HG02610 (cell line): ENCODE results near the gene INTS7.
"Not testable (repeated sequence)": the region's sequence is repeated elsewhere in the genome, so short reads cannot be mapped to it uniquely, and the experiment has no call there.

Experiments
- ATAC-seq: cut with Tn5 transposase; IDR thresholded peaks from one replicate; pipeline ENCODE4 v1.9.1; 2021; ENCODE audit warnings: mild to moderate bottlenecking, moderate library complexity; ENCODE audit not compliant: unreplicated experiment

INTS7 gene

DNA sequence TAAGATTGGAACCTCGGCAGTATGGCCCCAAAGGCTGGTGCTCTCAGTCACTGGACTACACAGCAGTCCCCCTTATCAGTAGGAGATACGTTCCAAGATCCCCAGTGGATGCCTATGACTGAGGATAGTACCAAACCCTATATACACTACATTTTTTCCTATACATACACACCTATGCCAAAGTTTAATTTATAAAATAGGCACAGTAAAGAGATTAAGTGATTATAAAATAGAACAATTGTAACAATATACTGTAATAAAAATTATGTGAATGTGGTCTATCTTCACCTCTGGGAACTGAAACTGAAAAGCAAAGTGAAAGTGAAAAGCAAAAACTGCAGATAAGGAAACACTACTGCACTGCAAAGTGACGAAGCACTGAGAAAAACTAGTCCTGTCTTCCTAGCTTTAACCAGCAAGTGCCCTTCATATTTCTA lies 96.8 kb downstream of the INTS7 start:
- no peak for ATAC-seq

DNA sequence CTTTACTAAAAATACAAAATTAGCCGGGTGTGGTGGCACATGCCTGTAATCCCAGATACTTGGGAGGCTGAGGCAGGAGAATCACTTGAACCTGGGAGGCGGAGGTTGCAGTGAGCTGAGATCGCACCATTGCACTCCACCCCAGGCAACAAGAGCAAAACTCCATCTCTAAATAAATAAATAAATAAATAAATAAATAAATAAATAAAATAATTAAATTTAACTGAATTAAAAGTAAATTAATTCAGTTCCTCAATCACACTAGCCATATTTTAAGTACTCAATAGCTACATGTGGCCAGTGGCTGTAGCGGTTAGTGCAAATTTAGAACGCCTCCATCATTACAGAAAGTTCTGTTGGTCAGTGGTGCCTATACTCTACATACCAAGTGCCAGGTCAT lies 97.9 kb downstream of the INTS7 start:
- ATAC-seq, result not testable (repeated sequence)

DNA sequence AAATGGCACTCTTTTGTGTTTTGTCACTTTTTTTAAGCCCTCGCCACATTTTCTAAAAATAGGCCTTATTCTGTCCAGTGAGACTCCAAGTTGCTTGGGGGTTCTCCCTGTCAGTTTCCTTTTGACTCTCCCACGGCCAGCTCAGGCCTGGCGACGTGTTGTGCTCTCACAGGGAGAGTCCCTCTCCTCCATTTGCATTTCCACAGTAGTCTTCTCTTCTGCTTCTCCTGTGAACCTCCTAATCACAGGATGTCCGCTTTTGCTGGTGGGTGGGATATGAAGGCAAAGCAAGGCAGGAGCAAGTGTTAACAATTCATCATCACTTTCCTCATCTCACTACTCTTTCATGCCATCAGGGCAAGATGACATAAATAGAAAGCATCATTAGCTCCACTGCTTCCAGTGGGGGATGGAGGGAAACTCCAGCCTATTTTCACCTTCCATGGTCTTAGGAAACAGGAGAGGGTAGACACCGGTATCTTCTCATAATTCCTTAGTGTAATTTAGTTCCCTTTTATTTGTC lies 99.8 kb downstream of the INTS7 start:
- ATAC-seq, result peak; percentile 80

DNA sequence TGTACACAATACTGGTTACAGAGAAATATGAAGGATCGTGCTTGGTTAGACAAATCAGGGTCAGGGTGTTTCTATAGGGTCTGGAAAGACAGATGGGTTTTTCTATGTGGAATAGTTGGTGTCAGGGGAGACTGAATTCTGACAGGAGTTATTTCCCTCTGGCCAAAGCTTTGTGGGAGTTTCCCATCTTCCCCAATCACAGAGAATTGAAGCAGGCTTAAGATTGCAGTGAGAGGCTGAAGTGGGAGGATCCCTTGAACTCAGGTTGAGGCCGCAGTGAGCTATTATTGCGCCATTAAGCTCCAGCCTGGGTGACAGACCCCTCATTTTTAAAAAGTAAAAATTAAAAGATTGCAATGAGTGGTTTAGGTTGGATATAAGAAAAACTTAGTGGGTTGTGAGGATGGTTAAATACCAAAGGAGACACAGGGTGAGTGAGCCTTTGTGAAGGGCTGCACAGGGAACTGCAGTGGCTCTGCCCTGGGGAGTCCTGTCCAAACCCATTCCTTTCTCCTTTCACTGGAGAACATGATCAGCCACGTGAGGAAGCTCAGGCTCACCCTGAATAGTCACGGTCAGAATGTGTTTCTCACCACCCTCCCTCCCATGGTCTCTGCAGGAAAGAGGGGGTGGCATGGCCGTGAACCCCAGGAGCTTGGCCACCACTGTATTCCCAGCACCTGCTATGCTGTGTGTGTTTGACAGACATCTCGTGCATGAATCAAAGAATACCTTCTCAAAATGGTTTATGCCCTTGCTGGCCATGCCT lies 101.2 kb downstream of the INTS7 start:
- ATAC-seq, result no peak

DNA sequence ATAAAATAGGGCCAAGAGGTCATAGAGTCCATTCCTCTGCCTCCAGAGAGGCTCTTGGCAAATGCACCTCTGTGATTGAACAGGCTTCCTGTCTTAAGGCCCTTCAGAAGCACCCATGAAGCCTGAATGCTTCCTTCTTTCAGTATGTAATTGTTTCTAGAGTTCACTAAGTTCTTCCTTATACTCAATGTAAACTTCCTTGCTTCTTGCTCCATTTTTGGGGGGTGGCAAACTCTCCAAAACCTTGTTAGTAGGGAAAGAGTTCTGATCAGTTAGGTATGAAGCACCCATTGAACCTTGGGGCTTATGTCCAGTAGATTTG lies 102.5 kb downstream of the INTS7 start:
- ATAC-seq, result no peak

DNA sequence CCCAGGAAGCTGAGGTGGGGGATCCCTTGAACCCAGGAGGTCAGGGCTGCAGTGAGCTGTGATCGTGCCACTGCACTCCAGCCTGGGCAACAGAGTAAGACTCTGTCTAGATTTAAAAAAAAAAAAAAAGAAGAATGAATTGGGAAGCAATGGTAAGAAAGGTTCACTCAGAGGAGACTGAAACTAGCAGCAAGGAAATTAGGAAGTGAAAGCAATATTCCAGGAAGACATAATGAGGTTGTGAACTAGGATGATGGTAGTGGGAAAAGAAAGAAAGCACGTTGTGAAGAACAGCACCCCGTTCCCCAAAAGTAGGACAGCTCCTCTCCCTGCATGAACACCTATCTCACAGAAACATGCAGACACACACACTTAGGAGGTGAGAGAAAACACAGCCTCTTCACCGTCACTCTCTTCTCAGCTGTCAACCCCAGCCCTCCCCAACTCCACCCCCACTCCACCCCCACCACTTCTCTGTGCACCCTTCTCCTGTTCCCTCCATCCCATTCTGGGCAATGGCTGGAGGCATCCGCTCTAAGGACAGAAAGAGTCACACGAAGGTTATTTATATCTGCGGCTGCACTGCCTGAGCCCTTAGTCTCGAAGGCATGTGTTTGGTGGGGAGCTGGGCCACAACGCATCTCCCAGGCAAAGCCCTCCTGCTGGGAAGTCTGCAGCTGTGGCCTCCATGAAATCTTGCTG lies 103.0 kb downstream of the INTS7 start:
- ATAC-seq, result no peak

DNA sequence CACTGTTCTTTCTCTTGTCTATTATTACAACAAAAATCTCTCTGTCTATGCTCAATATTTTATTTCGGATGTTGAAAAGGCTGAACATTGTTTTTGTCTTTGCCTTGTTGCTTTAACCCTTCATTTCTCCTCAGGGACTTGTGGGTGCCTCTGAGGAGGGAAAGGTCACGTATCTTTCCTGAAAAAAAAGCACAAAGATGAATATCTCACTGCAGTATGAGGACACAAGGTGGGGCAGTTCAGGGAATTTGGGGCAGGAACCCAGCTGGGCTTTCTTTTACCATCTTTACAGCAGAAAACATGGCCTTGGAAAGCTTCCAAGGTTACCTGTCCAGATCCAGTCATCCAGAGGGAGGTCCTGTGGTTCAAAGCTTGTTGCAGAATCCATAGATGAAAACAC lies 105.7 kb downstream of the INTS7 start:
- no peak for ATAC-seq

DNA sequence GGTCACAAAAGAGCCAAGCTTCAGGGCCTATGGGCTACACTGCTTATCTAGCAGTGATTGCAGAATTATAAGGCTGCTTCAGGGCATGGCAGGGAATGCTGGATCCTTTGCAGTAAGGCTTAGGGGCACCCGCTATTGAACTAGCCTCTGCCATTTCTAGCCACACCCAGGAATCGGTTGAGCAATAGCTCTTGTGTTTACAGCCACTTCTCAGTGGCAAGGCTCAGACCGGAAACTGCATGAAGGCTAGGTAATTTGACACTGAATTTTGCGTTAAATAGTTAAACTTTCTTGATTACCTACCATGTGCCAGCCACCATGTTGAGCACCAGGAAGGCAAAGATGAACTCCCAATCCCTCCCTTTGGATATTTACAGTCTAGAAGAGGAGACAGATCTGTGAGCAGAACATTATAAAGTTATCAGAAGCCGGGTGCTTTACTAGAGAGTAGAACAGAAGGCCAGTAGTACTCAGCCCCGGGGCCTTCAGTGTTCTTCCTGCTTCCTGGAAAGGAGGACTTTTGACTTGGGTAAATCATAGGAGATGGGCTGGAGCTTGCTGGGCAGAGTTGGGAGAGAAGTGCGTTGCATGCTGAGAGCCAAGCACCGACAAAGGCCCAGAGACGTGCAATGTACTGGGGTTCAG lies 106.2 kb downstream of the INTS7 start:
- ATAC-seq, result no peak

DNA sequence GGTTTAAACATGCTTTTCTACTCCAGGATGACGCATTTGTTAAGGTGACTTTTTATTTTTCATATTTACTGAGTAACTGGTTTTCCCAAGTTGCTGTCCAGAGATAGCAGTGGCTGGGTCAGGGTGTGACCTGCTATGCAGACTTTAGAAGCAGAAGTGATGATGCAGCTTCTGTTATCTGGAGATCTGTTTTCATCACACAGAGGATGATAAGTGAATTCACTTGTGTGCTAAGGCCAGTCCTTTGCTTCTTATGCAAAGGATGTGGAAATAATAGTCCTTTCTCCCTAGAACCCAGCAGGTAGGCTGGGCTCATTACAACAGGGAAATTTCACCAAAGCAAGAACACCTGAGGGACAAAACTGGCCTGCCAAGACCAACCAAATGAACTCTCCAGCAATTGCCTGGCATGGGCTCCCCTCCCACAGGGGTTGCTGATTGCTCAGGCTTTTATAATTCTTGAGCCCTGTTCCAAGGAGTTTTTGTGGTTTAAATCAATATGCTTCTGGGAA lies 107.0 kb downstream of the INTS7 start:
- no peak for ATAC-seq

DNA sequence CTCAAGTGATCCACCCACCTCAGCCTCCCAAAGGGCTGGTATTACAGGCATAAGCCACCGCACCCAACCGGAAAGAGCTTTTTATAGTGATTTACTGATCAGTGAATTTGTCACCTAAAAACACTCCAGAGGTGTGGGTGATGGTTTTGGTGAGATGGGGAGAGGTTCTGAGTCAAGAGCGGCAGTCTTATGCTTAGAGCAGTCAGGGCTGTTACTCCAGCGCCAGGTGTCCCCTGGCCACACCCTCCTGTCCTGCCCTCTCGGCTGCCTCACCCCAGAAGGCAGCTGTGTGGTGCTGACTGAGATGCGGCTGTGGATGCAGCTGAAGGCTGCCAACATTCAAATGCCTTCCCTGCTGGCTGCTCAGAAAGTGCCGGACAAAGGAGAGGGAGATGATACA lies 110.3 kb downstream of the INTS7 start:
- ATAC-seq, result no peak

DNA sequence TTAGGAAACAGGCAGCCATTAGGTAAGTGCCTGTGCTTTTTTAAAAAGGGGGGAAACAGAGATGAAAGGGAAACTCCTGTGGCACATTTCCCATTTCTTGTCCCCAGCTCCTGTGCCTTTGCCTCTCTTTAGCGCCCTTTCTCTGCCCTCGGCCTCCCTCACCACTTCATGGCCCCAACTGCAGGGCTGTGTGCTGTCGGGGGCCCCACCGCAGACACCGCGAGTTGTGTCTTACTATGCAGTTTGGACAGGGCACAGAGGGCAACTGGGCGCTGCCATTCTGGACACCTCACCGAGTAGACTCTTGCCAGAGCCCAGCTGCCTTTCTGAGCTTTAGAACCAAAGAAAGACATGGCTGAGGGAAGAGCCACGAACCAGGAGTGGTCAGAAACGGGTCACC lies 111.1 kb downstream of the INTS7 start:
- no peak for ATAC-seq

DNA sequence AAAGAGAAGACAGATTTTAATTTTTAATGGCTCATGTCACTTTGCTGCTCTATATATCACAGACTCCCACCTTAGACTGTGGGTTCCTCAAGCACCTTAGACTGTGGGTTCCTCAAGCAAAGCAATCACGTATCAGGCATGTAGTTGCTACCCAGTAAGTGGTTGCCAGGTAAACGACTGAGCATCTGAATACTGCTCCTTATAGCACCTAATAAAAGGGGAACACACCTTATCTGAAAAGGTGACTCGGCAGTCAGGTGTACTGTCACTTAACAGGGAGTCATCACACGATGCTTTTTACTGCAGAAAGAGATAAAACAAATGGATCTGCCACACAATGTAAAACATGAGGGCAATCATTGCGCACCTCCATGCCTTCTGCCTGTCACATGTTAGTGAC lies 112.3 kb downstream of the INTS7 start:
- no peak for ATAC-seq

DNA sequence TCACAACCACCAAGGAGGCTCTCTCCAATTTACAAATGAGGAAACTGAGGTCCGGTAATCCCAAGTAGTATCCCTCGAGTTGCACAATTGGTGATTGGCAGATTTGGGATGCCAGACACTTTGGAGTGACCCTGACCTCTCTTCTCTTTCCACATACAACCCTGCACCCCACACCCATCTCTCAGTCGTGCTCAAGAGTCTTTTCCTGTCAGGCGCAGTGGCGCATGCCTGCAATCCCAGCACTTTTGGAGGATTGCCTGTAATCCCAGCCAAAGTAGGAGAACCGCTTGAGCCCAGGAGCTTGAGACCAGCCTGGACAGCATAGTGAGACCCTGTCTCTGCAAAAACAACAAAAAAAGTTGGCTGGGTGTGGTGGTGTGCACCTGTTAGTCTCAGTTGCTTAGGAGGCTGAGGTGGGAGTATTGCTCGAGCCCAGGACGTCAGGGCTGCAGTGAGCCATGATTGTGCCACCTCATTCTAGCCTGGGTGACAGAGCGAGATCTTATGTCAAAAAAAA lies 113.7 kb downstream of the INTS7 start:
- ATAC-seq, result no peak

DNA sequence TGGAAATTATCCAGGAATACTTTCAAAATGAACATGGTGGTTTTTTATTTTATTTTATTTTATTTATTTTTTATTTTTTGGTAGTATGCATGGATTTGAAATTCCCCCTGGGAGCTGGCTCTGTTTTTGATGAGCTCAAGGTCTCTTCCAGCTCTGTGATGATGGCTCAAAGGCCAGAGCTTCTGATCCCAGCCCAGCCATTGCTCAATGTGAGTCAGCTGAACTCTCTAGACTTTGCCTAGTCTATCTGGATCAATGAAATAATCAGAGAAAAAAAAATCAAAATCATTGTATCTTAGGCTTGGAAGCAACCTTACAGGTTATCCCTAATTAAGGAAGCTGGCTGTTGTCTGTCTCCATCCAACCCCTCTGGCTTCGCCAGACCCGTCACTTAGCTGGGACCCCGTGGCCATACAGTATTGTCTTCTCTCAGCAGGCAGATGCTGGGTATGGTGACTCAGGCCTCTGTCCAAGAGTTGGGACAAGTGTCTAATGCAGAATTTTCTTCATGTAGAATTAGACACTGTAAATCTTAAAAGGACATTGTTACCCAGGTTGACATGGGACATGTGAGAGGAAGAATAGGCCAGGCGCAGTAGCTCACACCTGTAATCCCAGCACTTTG lies 114.6 kb downstream of the INTS7 start:
- no peak for ATAC-seq

DNA sequence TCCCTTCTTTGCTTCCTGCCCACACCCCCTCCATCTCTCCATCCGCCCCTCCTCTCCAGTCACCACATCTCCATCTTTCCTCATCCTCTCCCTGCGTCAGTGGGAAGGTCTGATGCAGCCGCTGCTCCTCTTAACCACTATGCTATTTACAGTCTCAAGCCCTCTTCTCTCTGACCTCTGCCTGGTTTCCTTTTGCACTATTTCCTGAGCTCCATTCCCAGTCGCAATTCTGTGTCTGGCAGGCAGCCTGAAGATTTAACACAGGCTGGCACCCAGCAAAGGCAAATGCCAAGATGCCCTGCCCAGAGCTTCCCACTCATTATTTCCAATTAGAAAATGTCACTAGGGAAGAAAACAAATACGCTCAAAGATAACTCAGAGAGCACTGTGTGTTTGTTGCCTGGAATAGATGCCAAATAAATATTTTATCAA lies 115.2 kb downstream of the INTS7 start:
- no peak for ATAC-seq

DNA sequence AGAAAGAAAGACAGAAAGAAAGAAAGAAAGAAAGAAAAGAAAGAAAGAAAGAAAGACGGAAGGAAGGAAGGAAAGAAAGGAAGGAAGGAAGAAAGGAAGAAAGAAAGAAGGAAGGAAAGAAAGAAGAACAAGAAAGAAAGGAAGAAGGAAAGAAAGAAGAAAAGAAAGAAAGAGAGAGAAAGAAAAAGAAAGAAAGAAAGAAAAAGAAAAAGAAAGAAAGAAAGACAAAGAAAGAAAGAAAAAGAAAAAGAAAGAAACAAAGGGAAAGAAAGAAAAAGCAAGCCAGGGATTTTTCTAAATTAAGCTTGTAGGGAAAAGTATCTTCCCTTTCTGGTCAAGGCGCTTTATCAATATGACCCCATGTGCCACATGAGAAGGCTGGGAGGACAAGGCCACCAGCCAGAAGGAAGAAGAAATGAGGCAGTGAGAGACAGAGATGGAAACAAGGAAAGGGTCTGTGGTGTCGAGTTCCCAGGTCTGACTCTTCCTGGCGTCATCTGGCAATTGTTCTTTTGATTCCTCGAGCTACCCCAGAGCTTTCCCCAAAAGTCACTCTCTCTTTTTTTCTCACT lies 116.4 kb downstream of the INTS7 start:
- no peak for ATAC-seq

DNA sequence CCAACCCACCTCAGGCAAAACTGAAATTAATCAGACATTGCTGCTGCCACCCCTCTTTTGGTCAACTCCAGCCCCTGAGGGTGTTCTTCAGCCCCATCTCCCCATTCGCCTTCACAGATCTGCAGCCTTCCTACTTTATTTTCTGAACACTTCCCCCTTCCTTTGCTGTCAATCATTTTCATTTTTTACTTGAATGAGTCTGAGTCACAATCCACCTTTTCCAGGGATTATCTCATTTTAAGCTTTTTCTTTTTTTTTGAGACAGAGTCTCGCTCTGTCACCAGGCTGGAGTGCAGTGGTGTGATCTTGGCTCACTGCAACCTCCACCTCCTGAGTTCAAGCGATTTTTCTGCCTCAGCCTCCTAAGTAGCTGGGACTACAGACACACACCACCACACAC lies 118.9 kb downstream of the INTS7 start:
- ATAC-seq, result not testable (repeated sequence)

DNA sequence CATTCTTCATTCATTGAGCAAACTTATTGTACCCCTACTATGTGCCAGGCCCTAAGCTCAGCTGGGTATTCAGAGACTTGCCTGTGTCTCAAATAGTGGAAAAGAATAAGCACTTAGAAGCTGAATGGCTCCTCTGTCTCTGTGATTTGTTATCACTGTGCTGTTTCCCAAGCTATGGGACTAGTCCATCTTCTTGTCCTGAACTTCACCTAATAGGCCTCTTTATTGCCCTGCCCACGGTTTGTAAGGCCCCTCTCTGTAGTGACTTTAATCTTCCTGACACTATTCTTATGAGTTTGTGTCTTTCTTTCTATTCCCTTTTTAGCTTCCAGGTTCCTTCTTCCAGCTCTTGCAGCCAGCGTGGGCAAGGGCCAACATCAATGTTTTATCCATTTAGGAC lies 119.4 kb downstream of the INTS7 start:
- ATAC-seq, result no peak

DNA sequence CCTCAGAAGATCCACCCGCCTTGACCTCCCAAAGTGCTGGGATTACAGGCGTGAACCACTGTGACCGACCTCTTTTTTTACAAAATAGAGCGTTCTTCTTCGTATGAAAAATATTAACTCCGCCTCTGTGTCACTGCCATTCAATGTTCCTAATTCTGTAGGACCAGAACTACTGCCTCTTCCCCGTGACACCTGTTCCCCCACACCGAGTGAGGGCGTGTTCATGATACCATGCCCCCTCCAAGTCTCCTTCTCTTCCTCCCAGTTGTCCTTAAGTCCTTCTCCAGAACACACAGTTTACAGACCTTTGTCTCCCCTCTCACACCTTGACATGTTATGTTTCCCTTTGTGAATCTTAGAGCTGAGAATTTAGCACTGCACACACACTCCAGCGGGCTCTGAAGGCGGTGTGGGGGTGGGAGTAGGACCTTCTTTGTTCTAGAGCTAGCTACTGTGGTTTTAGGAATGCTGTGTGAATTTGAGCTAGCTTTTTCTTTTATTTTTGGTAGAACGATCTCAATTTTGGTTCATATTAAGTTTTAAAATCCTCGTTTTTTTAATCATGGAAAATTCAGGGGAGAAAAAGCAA lies 122.4 kb downstream of the INTS7 start:
- no peak for ATAC-seq

DNA sequence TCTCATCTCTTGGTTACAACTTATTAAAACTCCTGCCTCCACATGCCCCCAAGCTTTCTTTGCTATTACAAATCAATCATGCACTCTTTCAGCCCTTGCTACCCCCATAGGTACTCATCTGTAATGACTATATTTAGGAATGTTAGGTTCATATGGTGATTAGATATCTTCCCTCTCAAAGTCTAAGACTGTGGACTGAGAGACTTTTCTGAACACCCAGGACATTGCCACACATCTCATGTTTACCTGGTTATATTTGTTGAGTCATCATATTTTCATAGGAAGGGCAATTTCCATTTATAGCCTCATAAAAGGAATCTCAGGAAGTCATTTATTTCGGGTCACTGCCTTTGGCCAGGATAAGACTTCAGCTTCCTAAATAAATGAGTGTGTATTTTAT lies 123.3 kb downstream of the INTS7 start:
- no peak for ATAC-seq
